Measurements from ENCODE around the gene MIF. TPM values are rescaled to one million over a fixed set of nuclear protein-coding genes. Genes with fewer than 3 reads are reported as not detected.
"Not testable (repeated sequence)": the region's sequence is repeated elsewhere in the genome, so short reads cannot be mapped to it uniquely, and the experiment has no call there.

The MIF gene
- total RNA-seq, 2 experiments from 2014 or later: 213 to 226 TPM

DNA sequence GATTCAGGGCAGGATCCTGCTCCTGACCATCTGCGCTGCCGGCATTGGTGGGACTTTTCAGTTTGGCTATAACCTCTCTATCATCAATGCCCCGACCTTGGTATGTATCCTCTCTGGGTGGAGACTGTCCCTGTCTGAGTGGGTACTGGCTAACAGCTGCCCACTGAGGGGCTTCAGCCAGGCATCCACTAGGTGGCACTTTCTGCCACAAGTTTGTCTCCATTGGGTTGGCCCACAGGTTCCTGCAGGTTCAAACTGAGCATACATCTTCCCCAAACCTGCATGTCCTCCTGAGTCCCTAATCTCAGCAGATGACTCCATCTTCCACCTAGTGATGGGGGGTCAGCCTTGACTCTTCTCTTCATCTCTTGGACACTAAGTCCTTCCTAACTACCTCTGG, 32.1 kb upstream of the MIF start:
- Mint-ChIP-seq H3K36me3 (ENCODE audit: low read depth) (peaks cover 20% of the 10 kb centered on the region), H3K27me3 (no peaks in the 10 kb centered on the region), H3K9me3 (no peaks in the 10 kb centered on the region), H3K27ac (no peak overlapping the region), H3K4me3 (peak overlapping the region; percentile 42), H3K4me1 (ENCODE audit: low read depth) (peaks cover 20% of the 10 kb centered on the region)
- Histone ChIP-seq H3K27me3 (ENCODE audit: control insufficient read depth in 1 of 2, insufficient read depth in 2 of 2, low read length in 2 of 2) (no peaks in the 10 kb centered on the region), H3K9me3 (ENCODE audit: control insufficient read depth in 1 of 2, insufficient read depth in 1 of 2, low read length in 2 of 2) (no peaks in the 10 kb centered on the region), H3K27ac (ENCODE audit: low read depth in 1 of 2, low read length in 2 of 2) (no peak overlapping the region), H3K4me3 (ENCODE audit: low read length) (no peak overlapping the region), H3K36me3 (ENCODE audit: insufficient read depth, low read length) (no peaks in the 10 kb centered on the region), H3K4me1 (ENCODE audit: insufficient read depth, low read length) (peaks cover 19% of the 10 kb centered on the region)
- ChIA-PET POLR2A (no interaction called here), CTCF (no interaction called here)
- ATAC-seq (ENCODE audit: poor library complexity) (no peak), DNase-seq (peak in 7 of 14 experiments; percentile 16 to 66 (median 24))
- intact Hi-C loops (cut with DNase I, micrococcal nuclease): loop anchor here in 1 of 2 experiments (5.0 kb wide), 1 partner anchor 90 kb away; no protein-coding TSS in a partner anchor
- peak; percentile 26 for TF ChIP-seq CTCF (IDR thresholded peaks at IDR 0.05)

DNA sequence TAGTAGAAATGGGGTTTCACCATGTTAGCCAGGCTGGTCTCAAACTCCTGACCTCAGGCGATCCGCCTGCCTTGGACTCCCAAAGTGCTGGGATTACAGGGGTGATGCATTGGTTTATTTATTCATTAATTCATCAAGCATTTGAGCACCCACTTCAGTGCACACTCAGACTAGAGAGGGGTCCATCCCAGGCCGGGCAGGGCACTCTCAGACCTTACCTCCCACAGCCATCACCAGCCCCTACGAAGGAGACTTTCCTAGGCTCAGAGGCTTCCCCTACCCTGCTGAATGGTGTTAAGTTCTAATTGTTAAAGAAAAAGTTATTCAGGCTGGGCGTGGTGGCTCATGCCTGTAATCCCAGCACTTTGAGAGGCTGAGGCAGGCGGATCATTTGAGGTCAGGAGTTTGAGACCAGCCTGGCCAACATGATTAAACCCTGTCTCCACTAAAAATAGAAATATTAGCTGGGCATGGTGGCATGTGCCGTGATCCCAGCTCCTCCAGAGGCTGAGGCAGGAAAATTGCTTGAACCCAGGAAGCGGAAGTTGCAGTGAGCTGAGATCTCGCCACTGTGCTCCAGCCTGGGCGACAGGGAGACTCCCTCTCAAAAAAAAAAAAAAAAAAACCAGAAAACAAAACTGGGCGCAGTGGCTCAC, 29.6 kb upstream of the MIF start:
- H3K9me3 Mint-ChIP-seq: not testable (repeated sequence)
- intact Hi-C loops (cut with DNase I, micrococcal nuclease): loop anchor here in 1 of 2 experiments (5.0 kb wide), 1 partner anchor 88 kb away; no protein-coding TSS in a partner anchor

DNA sequence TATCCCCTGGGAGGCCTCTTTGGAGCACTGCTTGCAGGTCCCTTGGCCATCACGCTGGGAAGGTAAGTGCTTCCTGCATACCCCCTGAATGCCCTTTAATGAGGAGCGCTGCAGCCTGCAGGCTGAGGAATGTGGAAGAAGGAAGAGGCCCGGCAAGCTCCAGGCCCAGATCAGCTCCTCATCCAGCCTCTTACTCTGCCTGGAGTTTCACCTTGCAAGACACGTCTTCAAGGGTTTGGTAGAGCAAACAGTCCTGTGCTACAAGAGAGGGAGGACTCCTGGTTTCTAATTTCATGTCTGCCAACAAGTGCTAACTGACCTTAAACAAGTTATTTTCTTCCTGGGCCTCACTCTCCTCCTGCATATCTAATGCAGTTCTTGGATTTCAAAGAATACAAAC, 25.6 kb upstream of the MIF start:
- H3K4me3 Mint-ChIP-seq: no peak overlapping the region
- H3K27me3 Mint-ChIP-seq: no peaks in the 10 kb centered on the region
- no peaks in the 10 kb centered on the region for H3K9me3 Mint-ChIP-seq
- intact Hi-C loops (cut with DNase I, micrococcal nuclease): no loop called here
- H3K4me1 Mint-ChIP-seq (ENCODE audit: low read depth): no peaks in the 10 kb centered on the region
- Histone ChIP-seq H3K4me3 (ENCODE audit: low read length) (no peak overlapping the region), H3K27me3 (ENCODE audit: control insufficient read depth in 1 of 2, insufficient read depth in 2 of 2, low read length in 2 of 2) (no peaks in the 10 kb centered on the region), H3K4me1 (ENCODE audit: insufficient read depth, low read length) (no peaks in the 10 kb centered on the region), H3K9me3 (ENCODE audit: control insufficient read depth in 1 of 2, insufficient read depth in 1 of 2, low read length in 2 of 2) (no peaks in the 10 kb centered on the region), H3K36me3 (ENCODE audit: insufficient read depth, low read length) (peaks cover 11% of the 10 kb centered on the region), H3K27ac (ENCODE audit: low read depth in 1 of 2, low read length in 2 of 2) (no peak overlapping the region)
- no peak overlapping the region for H3K27ac Mint-ChIP-seq
- H3K36me3 Mint-ChIP-seq (ENCODE audit: low read depth): peaks cover 44% of the 10 kb centered on the region
- ATAC-seq (ENCODE audit: poor library complexity): no peak
- ChIA-PET CTCF (interaction anchor here (1.0 kb wide), 1 partner anchor 19 kb away, joined by 4 read pairs; no protein-coding TSS in a partner anchor), POLR2A (no interaction called here)
- TF ChIP-seq CTCF (IDR thresholded peaks at IDR 0.05): no peak
- no peak for DNase-seq

More for the DNA sequence above, 29.6 kb upstream of the MIF start:
- H3K27ac Mint-ChIP-seq; H3K4me3 Mint-ChIP-seq; DNase-seq; H3K4me1 Mint-ChIP-seq (ENCODE audit: low read depth); H3K27ac ChIP-seq (ENCODE audit: low read depth in 1 of 2, low read length in 2 of 2); ATAC-seq (ENCODE audit: poor library complexity); H3K4me3 ChIP-seq (ENCODE audit: low read length); H3K9me3 ChIP-seq (ENCODE audit: control insufficient read depth in 1 of 2, insufficient read depth in 1 of 2, low read length in 2 of 2); H3K4me1 ChIP-seq (ENCODE audit: insufficient read depth, low read length); H3K27me3 Mint-ChIP-seq; POLR2A ChIA-PET; H3K27me3 ChIP-seq (ENCODE audit: control insufficient read depth in 1 of 2, insufficient read depth in 2 of 2, low read length in 2 of 2): not testable (repeated sequence)
- peaks cover 11% of the 10 kb centered on the region for H3K36me3 ChIP-seq (ENCODE audit: insufficient read depth, low read length)
- H3K36me3 Mint-ChIP-seq (ENCODE audit: low read depth): peaks cover 39% of the 10 kb centered on the region
- CTCF ChIA-PET: interaction anchor here (1.3 kb wide), 1 partner anchor 15 kb away, joined by 5 read pairs; no protein-coding TSS in a partner anchor

- no peak for DNase-seq
- no peak for TF ChIP-seq CTCF (IDR thresholded peaks at IDR 0.05)
- H3K4me3 Mint-ChIP-seq: no peak overlapping the region
- Histone ChIP-seq H3K36me3 (ENCODE audit: insufficient read depth, low read length) (peaks cover 19% of the 10 kb centered on the region), H3K4me3 (ENCODE audit: low read length) (no peak overlapping the region), H3K9me3 (ENCODE audit: control insufficient read depth in 1 of 2, insufficient read depth in 1 of 2, low read length in 2 of 2) (no peaks in the 10 kb centered on the region), H3K4me1 (ENCODE audit: insufficient read depth, low read length) (no peaks in the 10 kb centered on the region), H3K27ac (ENCODE audit: low read depth in 1 of 2, low read length in 2 of 2) (no peak overlapping the region), H3K27me3 (ENCODE audit: control insufficient read depth in 1 of 2, insufficient read depth in 2 of 2, low read length in 2 of 2) (no peaks in the 10 kb centered on the region)
- H3K36me3 Mint-ChIP-seq (ENCODE audit: low read depth): peaks cover 48% of the 10 kb centered on the region
- H3K9me3 Mint-ChIP-seq: no peaks in the 10 kb centered on the region
- intact Hi-C loops (cut with DNase I, micrococcal nuclease): no loop called here
- CTCF ChIA-PET: no interaction called here
- no peaks in the 10 kb centered on the region for H3K4me1 Mint-ChIP-seq (ENCODE audit: low read depth)
- POLR2A ChIA-PET: no interaction called here
- H3K27me3 Mint-ChIP-seq: no peaks in the 10 kb centered on the region
- H3K27ac Mint-ChIP-seq: no peak overlapping the region
- ATAC-seq (ENCODE audit: poor library complexity): no peak
Measured at GRCh38 chr22:23874871-23875270, 19.3 kb upstream of the MIF start.
